H1 (cell line): ENCODE results near the gene IL17REL. TPM values are rescaled to one million over a fixed set of nuclear protein-coding genes. Genes with fewer than 3 reads are reported as not detected.

Source experiments
- CTCF ChIA-PET: fragments of 300-600 bp; sonication (Branson Sonifier 250); formaldehyde crosslinking; loops from one replicate; lab custom pipeline; 2021; ENCODE audit not compliant: partially characterized antibody; lab: Charles Lee
- POLR2A ChIA-PET: fragments of 300-600 bp; sonication (Branson Sonifier 250); formaldehyde crosslinking; loops from one replicate; lab custom pipeline; 2021; ENCODE audit warnings: inconsistent platforms; ENCODE audit not compliant: partially characterized antibody; lab: Charles Lee
- DNase-seq, 2 experiments: peaks; one replicate each; pipeline versions ENCODE4 v3.0.0 to v3.0.0-alpha.2; 2010 to 2022; ENCODE audit warnings: low spot score in 2 of 2, low read depth in 1 of 2, mixed read lengths in 1 of 2
- FAIRE-seq: peaks from 2 replicates; lab custom pipeline; 2011; peaks lifted over from hg19 to GRCh38; lab: Jason Lieb, UNC
- H2AFZ ChIP-seq: 2 replicates; pipeline ENCODE4 v1.8.1; 2012; ENCODE audit warnings: low read length, inconsistent platforms
- H2AK5ac ChIP-seq: 2 replicates; pipeline ENCODE4 v1.6.1; 2013; ENCODE audit warnings: low read depth, low read length
- H2BK120ac ChIP-seq: replicated peaks from 2 replicates; pipeline ENCODE3; 2013; ENCODE audit warnings: low read depth, low read length, inconsistent platforms
- H2BK12ac ChIP-seq: 2 replicates; pipeline ENCODE4 v1.6.1; 2013; ENCODE audit warnings: low read depth, low read length
- H2BK15ac ChIP-seq: 2 replicates; pipeline ENCODE4 v1.6.1; 2013; ENCODE audit warnings: low read length
- H2BK20ac ChIP-seq: 2 replicates; pipeline ENCODE4 v1.6.1; 2013; ENCODE audit warnings: low read length
- H2BK5ac ChIP-seq: 2 replicates; pipeline ENCODE4 v1.6.1; 2013; ENCODE audit warnings: low read depth, low read length
- H3K14ac ChIP-seq: 2 replicates; pipeline ENCODE4 v1.6.1; 2013; ENCODE audit warnings: inconsistent platforms; ENCODE audit not compliant: insufficient read length
- H3K18ac ChIP-seq: 2 replicates; pipeline ENCODE4 v1.6.1; 2013; ENCODE audit warnings: low read length; ENCODE audit errors: extremely low read depth
- H3K23ac ChIP-seq: 2 replicates; pipeline ENCODE4 v1.6.1; 2013; ENCODE audit warnings: inconsistent platforms; ENCODE audit not compliant: insufficient read length
- H3K23me2 ChIP-seq: 2 replicates; pipeline ENCODE4 v1.6.1; 2013; ENCODE audit warnings: low read depth, low read length
- H3K27ac ChIP-seq: 2 replicates; pipeline ENCODE4 v1.6.1; 2011; ENCODE audit warnings: low read depth, low read length, inconsistent platforms
- H3K27me3 ChIP-seq, 4 experiments: replicated peaks in 1 of 4; 1 replicate in 1 of 4; 2 replicates in 3 of 4; pipeline versions ENCODE4 v1.6.1 to v1.8.1; 2011 to 2013; ENCODE audit warnings: low read length in 3 of 4, mild to moderate bottlenecking in 3 of 4, inconsistent platforms in 2 of 4, mixed read lengths in 2 of 4, moderate library complexity in 1 of 4; ENCODE audit not compliant: control insufficient read depth in 3 of 4, insufficient read depth in 3 of 4; ENCODE audit errors: extremely low read depth in 1 of 4
- H3K36me3 ChIP-seq, 4 experiments: 2 replicates each; pipeline versions ENCODE4 v1.6.1 to v1.8.1; 2011 to 2013; ENCODE audit warnings: mild to moderate bottlenecking in 4 of 4, low read length in 3 of 4, moderate library complexity in 2 of 4, control low read depth in 1 of 4, inconsistent platforms in 1 of 4; ENCODE audit not compliant: insufficient read depth in 4 of 4, control insufficient read depth in 2 of 4
- H3K4ac ChIP-seq: replicated peaks from 2 replicates; pipeline ENCODE3; 2013; ENCODE audit warnings: low read length, low read depth, mixed read lengths, inconsistent platforms; ENCODE audit not compliant: insufficient read length
- H3K4me1 ChIP-seq, 4 experiments: replicated peaks in 1 of 4; 1 replicate in 1 of 4; 2 replicates in 3 of 4; pipeline versions ENCODE4 v1.6.1 to v1.8.1; 2011 to 2013; ENCODE audit warnings: low read length in 3 of 4, inconsistent platforms in 2 of 4, mixed read lengths in 1 of 4; ENCODE audit not compliant: insufficient read depth in 4 of 4, control insufficient read depth in 3 of 4
- H3K4me2 ChIP-seq, 2 experiments: 2 replicates each; pipeline versions ENCODE4 v1.6.1 to v1.8.1; 2011 to 2013; ENCODE audit warnings: low read depth in 2 of 2, low read length in 2 of 2, control low read depth in 1 of 2, inconsistent platforms in 1 of 2, mild to moderate bottlenecking in 1 of 2; ENCODE audit not compliant: insufficient read depth in 1 of 2
- H3K4me3 ChIP-seq, 4 experiments: fragments of 200-600, 300-600 bp in 1 of 4; sonication (generic), shearing (Covaris generic), sonication (Bioruptor Twin) in 1 of 4; 2 replicates each; pipeline versions ENCODE4 v1.5.1 to v1.8.1; 2011 to 2016; ENCODE audit warnings: low read length in 4 of 4, low read depth in 3 of 4, control low read depth in 2 of 4, inconsistent platforms in 2 of 4, mild to moderate bottlenecking in 2 of 4, mixed read lengths in 1 of 4, moderate library complexity in 1 of 4; ENCODE audit not compliant: insufficient read depth in 2 of 4; ENCODE audit errors: extremely low read depth in 1 of 4
- H3K56ac ChIP-seq: replicated peaks from 2 replicates; pipeline ENCODE3; 2013; ENCODE audit warnings: low read depth, mild to moderate bottlenecking, mixed read lengths, low read length, inconsistent platforms; ENCODE audit not compliant: insufficient read length
- H3K79me1 ChIP-seq: 2 replicates; pipeline ENCODE4 v1.6.1; 2013; ENCODE audit warnings: low read depth, low read length, control low read depth
- H3K79me2 ChIP-seq, 2 experiments: 2 replicates each; pipeline versions ENCODE4 v1.6.1 to v1.8.1; 2012 to 2013; ENCODE audit warnings: low read length in 2 of 2, mild to moderate bottlenecking in 2 of 2, inconsistent platforms in 1 of 2; ENCODE audit not compliant: insufficient read depth in 2 of 2, control insufficient read depth in 1 of 2
- H3K9ac ChIP-seq, 4 experiments: replicated peaks in 1 of 4; 1 replicate in 1 of 4; 2 replicates in 3 of 4; pipeline versions ENCODE4 v1.6.1 to v1.8.1; 2011 to 2013; ENCODE audit warnings: low read depth in 3 of 4, low read length in 3 of 4, control low read depth in 2 of 4, mild to moderate bottlenecking in 2 of 4, moderate library complexity in 2 of 4, inconsistent platforms in 1 of 4; ENCODE audit errors: extremely low read depth in 1 of 4
- H3K9me3 ChIP-seq, 2 experiments: 2 replicates each; pipeline versions ENCODE4 v1.6.1 to v1.8.1; 2012 to 2013; ENCODE audit warnings: mild to moderate bottlenecking in 2 of 2, moderate library complexity in 2 of 2, control low read depth in 1 of 2, inconsistent platforms in 1 of 2, low read depth in 1 of 2, low read length in 1 of 2, mixed read lengths in 1 of 2; ENCODE audit not compliant: insufficient read depth in 2 of 2
- H4K20me1 ChIP-seq, 2 experiments: replicated peaks in 1 of 2; 2 replicates each; pipeline versions ENCODE3 to v1.8.1; 2011 to 2013; ENCODE audit warnings: inconsistent platforms in 2 of 2, low read length in 2 of 2, mild to moderate bottlenecking in 1 of 2; ENCODE audit not compliant: insufficient read depth in 2 of 2, control insufficient read depth in 1 of 2
- H4K5ac ChIP-seq: 2 replicates; pipeline ENCODE4 v1.6.1; 2013; ENCODE audit warnings: low read length, low read depth, mixed read lengths, inconsistent platforms; ENCODE audit not compliant: insufficient read length
- H4K8ac ChIP-seq: 2 replicates; pipeline ENCODE4 v1.8.0; 2013; ENCODE audit warnings: mild to moderate bottlenecking, moderate library complexity, low read length, inconsistent platforms; ENCODE audit not compliant: insufficient read depth; ENCODE audit errors: extremely low read depth
- H4K91ac ChIP-seq: replicated peaks from 2 replicates; pipeline ENCODE3; 2013; ENCODE audit warnings: low read length, mixed read lengths, inconsistent platforms; ENCODE audit not compliant: insufficient read length
- BRCA1 ChIP-seq: IDR thresholded peaks from 2 replicates; pipeline ENCODE4 v1.6.1; 2012; ENCODE audit warnings: low read depth, low read length, improper control_type of control experiment
- CBX8 ChIP-seq: fragments of 300-800, 300-1000 bp; sonication (generic); IDR thresholded peaks from 2 replicates; pipeline ENCODE4 v1.7.1; 2016; ENCODE audit warnings: low read depth, low read length, borderline replicate concordance
- CEBPB ChIP-seq: IDR thresholded peaks from 2 replicates; pipeline ENCODE4 v1.6.1; 2012; ENCODE audit warnings: low read depth, low read length
- CHD1 ChIP-seq: IDR thresholded peaks from 2 replicates; pipeline ENCODE4 v1.6.1; 2012; ENCODE audit warnings: low read depth, low read length, improper control_type of control experiment
- HDAC6 ChIP-seq: IDR thresholded peaks from one replicate; pipeline ENCODE4 v1.7.1; 2012; ENCODE audit warnings: low read depth, mild to moderate bottlenecking, inconsistent platforms, low read length, moderate library complexity
- KDM4A ChIP-seq: IDR thresholded peaks from one replicate; pipeline ENCODE4 v1.7.1; 2012; ENCODE audit warnings: low read depth, mild to moderate bottlenecking, moderate library complexity, low read length, inconsistent platforms; ENCODE audit not compliant: severe bottlenecking
- NANOG ChIP-seq: IDR thresholded peaks from 2 replicates; pipeline ENCODE4 v1.6.1; 2011; ENCODE audit warnings: low read length, low read depth, mild to moderate bottlenecking, inconsistent platforms; ENCODE audit not compliant: insufficient read depth, poor library complexity, severe bottlenecking
- POLR2A ChIP-seq, 2 experiments: IDR thresholded peaks; 1 replicate in 1 of 2; 2 replicates in 1 of 2; pipeline ENCODE4 v1.6.1; 2011; ENCODE audit warnings: low read depth in 2 of 2, low read length in 2 of 2, mild to moderate bottlenecking in 2 of 2; ENCODE audit errors: control extremely low read depth in 1 of 2
- RFX5 ChIP-seq: IDR thresholded peaks from 2 replicates; pipeline ENCODE4 v1.6.1; 2011; ENCODE audit warnings: low read depth, low read length, improper control_type of control experiment, borderline replicate concordance
- SAP30 ChIP-seq: fragments of 300-600 bp; sonication (generic); IDR thresholded peaks from 2 replicates; pipeline ENCODE4 v1.7.1; 2012; ENCODE audit warnings: low read length, moderate library complexity, mild to moderate bottlenecking, inconsistent platforms; ENCODE audit not compliant: insufficient read depth, insufficient replicate concordance
- SIRT6 ChIP-seq: IDR thresholded peaks from one replicate; pipeline ENCODE4 v1.7.1; 2012; ENCODE audit warnings: low read length, inconsistent platforms
- SP1 ChIP-seq: IDR thresholded peaks from 2 replicates; pipeline ENCODE4 v1.6.1; 2011; ENCODE audit warnings: low read depth, low read length
- SP4 ChIP-seq: IDR thresholded peaks from 2 replicates; pipeline ENCODE4 v1.6.1; 2012; ENCODE audit warnings: low read length, inconsistent platforms
- SRF ChIP-seq: IDR thresholded peaks from 2 replicates; pipeline ENCODE4 v1.6.1; 2011; ENCODE audit warnings: mild to moderate bottlenecking, low read depth, low read length, moderate library complexity
- WGBS, 2 experiments: shearing (Covaris generic) in 1 of 2; methylation state at CpG; one replicate each; pipeline versions ENCODE4 v1.1.6 to v1.1.7; 2013 to 2015; ENCODE audit warnings: low lambda C conversion rate in 2 of 2, mixed read lengths in 2 of 2, inconsistent platforms in 1 of 2, low coverage in 1 of 2, missing lambda C conversion rate in 1 of 2; ENCODE audit not compliant: insufficient replicate concordance in 2 of 2, insufficient coverage in 1 of 2, insufficient read length in 1 of 2; ENCODE audit errors: extremely low coverage in 1 of 2, missing lambda C conversion rate in 1 of 2; 5-methylcytosine and 5-hydroxymethylcytosine counted together
- polyA plus RNA-seq, 7 experiments: library from polyadenylated mRNA; depleted of rRNA in 3 of 7; stranded (reverse) in 5 of 7; unstranded in 2 of 7; fragments of >200 nt in 5 of 7; fragments of 200-250 nt in 2 of 7; gene quantifications; 1 replicate in 5 of 7; 2 replicates in 1 of 7; 4 replicates in 1 of 7; pipeline versions ENCODE4 v1.2.1 to v1.2.3, GENCODE V29; 2011 to 2013; ENCODE audit warnings: missing spikeins in 2 of 7, mixed read lengths in 2 of 7
- total RNA-seq: library from RNA; stranded (reverse); fragmentation: NEBNext Ultra II Directional; extraction: Animal tissue kit (Norgen Biotek cat#: 25700); gene quantifications from 2 replicates; pipeline ENCODE4 v1.2.1, GENCODE V29; 2021

IL17REL gene
- total and polyA plus RNA-seq, 2 of the 8 experiments (the other 6 are each of a cell fraction or from before 2014, with no cell fraction given): 0.15 to 0.20 TPM

DNA sequence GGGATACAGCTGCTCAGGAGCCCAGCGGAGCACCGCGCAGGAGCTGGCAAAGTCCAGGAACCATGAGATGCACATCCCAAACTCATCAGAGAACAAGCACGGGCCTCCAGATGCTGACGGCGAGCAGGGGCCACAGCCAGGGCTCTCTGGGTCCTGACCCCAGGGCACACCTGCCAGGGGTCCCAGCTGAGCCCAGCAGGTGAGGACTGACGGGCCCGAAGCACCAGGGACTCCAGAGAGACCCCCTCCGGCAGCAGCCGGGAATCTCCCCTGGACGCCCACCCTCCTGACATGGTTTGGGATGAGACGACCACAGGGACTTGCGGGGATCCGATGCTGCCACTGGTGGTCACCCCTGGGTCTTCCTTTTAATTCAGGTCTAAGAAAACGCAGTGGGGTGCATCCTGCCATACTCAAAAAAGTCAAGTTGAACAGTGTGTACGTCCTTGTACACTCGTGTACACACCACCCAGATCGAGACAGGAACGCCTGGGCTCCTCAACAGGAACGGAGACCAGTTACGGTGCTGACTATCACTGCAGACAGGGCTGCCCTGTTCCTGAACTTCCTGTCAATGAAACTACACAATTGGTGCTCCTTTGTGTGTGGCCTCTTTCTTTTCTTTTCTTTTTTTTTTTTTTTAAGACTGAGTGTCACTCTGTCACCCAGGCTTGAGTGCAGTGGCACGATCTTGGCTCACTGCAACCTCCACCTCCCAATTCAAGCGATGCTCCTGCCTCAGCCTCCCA, 23.6 kb upstream of the IL17REL start:
- TF ChIP-seq SRF (no peak), POLR2A (IDR thresholded peaks at IDR 0.05; ENCODE audit: control extremely low read depth in 1 of 2, low read depth in 2 of 2, low read length in 2 of 2) (no peak), NANOG (no peak), SIRT6 (no peak), RFX5 (no peak), CEBPB (no peak), KDM4A (no peak), SP4 (no peak), SP1 (no peak), BRCA1 (no peak), HDAC6 (no peak), CHD1 (no peak), CBX8 (no peak), SAP30 (no peak)
- no peak for DNase-seq
- 89% methylated on average over 23 of the region's 23 CpGs; no CpG with 5 or more reads in 1 of the 2 experiments for WGBS, 2 experiments

More for the DNA sequence above, 23.6 kb upstream of the IL17REL start:
- H3K14ac ChIP-seq: no peak overlapping the region
- no peak overlapping the region for H2AK5ac ChIP-seq
- H2BK120ac ChIP-seq: no peak overlapping the region
- no peak overlapping the region for H4K91ac ChIP-seq
- H4K8ac ChIP-seq: no peak overlapping the region
- H3K4ac ChIP-seq: no peak overlapping the region
- no peaks in the 10 kb centered on the region for H3K79me1 ChIP-seq
- no peak overlapping the region for H3K4me3 ChIP-seq
- H4K5ac ChIP-seq: no peak overlapping the region
- ChIA-PET POLR2A (interaction anchor here (0.6 kb wide), 1 partner anchor 298 kb away, joined by 3 read pairs; no protein-coding TSS in a partner anchor), CTCF (interaction anchor here (1.1 to 1.9 kb wide), 4 partner anchors 23 to 109 kb away, joined by 3 to 4 read pairs (median 3); no protein-coding TSS in a partner anchor)
- H3K18ac ChIP-seq: no peak overlapping the region
- no peak overlapping the region for H3K4me2 ChIP-seq
- no peak overlapping the region for H3K56ac ChIP-seq
- no peaks in the 10 kb centered on the region for H3K4me1 ChIP-seq
- H3K23ac ChIP-seq: no peak overlapping the region
- no peak overlapping the region for H3K27ac ChIP-seq
- peaks cover 5 to 7% of the 10 kb centered on the region in 2 experiments; a peak in 2 of 4 replicates for H3K9me3 ChIP-seq
- H3K27me3 ChIP-seq: peaks cover 0 to 2% (median under 1%) of the 10 kb centered on the region in 4 experiments; a peak in 4 of 7 replicates
- no peak overlapping the region for H2BK20ac ChIP-seq
- no peak overlapping the region for H2AFZ ChIP-seq
- H4K20me1 ChIP-seq: no peaks in the 10 kb centered on the region
- no peak overlapping the region for H2BK15ac ChIP-seq
- no peaks in the 10 kb centered on the region for H3K36me3 ChIP-seq
- H3K9ac ChIP-seq: no peak overlapping the region
- H3K79me2 ChIP-seq: no peaks in the 10 kb centered on the region
- H2BK5ac ChIP-seq: no peak overlapping the region
- no peak overlapping the region for H2BK12ac ChIP-seq
- no peaks in the 10 kb centered on the region for H3K23me2 ChIP-seq
- FAIRE-seq: no peak
